NCI-H526 treated with DMSO at 0.1 percent for 48 hours (cell line): ENCODE measurements around the gene PHF20.
"Not testable (repeated sequence)": the region's sequence is repeated elsewhere in the genome, so short reads cannot be mapped to it uniquely, and the experiment has no call there.

Source experiments
- DNase-seq: peaks from one replicate; lab custom pipeline; 2025; lab: John Stamatoyannopoulos, UW

The PHF20 gene

GRCh38 chr20:35839904-35840303 is 68.1 kb downstream of the PHF20 start:
- DNase-seq = no peak

- DNase-seq = no peak
Measured at GRCh38 chr20:35840421-35840820, 68.6 kb downstream of the PHF20 start.

DNA sequence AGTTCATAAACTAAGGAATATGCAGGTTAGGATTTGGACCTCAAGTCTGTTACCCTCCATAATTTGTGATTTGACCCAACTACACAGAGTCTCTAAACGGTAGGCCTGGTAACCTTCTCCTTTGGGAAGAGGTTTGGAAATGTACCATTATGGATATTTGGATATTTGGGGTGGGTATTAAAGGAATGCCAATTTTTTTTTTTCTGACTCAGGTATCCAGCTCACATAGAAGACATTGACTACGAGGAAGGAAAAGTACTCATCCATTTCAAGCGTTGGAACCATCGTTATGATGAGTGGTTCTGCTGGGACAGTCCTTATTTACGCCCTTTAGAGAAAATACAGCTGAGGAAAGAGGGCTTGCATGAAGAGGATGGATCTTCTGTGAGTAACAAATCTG is 70.5 kb downstream of the PHF20 start:
- no peak for DNase-seq

GRCh38 chr20:35843894-35844293 is 72.1 kb downstream of the PHF20 start:
- not testable (repeated sequence) for DNase-seq

- no peak for DNase-seq
Measured at GRCh38 chr20:35845561-35845960, 73.7 kb downstream of the PHF20 start.

DNA sequence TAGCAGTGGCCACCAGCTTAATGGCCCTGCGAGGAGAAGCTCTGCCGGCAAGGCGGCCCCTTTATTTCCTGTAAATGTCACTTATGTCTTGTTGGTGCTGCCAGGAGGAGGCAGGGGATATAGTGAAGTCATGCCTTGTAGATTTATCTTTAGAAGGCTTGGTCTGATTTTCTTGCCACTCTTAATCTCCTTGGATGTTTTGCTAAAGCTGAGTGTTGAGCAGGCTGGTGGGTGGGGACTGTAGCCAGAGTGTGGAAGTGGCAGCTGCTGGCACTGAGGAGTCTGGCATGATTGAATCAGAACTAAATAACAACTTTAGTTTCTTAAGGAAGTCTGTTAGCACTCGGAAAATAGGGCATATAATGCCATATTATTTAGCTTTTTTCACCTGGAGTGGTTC is 77.9 kb downstream of the PHF20 start:
- DNase-seq = no peak

DNA sequence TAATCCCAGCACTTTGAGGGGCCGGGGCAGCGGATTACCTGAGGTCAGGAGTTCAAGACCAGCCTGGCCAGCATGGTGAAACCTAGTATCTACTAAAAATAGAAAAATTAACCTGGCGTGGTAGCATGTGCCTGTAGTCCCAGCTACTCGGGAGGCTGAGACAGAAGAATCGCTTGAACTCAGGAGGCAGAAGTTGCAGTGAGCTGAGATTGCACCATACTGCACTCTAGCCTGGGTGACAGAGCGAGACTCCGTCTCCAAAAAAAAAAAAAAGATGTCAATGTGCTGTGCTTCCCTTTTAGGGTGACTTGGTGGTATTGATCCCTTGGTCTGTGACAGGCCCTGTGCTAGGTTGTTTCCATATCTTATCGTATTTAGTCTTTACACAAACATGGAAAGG is 79.8 kb downstream of the PHF20 start:
- not testable (repeated sequence) for DNase-seq

GRCh38 chr20:35854713-35855348 is 83.0 kb downstream of the PHF20 start:
- DNase-seq = no peak

- not testable (repeated sequence) for DNase-seq
Measured at GRCh38 chr20:35855641-35856040, 83.8 kb downstream of the PHF20 start.

DNA sequence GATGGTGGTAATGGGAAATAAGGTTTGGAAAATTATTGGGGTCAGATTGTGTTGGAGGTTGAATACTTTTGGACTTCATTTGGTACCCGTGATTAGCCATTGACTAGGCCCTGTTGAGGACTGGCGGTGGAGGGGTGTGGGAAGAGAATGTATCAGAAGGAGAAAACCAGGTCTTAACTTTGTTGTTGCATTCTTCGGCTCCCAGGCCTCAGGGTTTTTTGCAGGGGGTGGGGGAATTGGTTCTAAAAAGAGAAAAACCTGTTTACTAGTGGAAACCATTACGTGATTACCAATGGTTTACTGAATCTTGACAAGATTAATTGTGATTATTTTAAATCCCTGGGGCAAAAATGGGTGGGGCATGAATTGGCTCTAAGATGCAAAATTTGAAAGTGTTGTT is 85.1 kb downstream of the PHF20 start:
- DNase-seq = no peak

GRCh38 chr20:35866418-35867202 is 94.8 kb downstream of the PHF20 start:
- DNase-seq = no peak

DNA sequence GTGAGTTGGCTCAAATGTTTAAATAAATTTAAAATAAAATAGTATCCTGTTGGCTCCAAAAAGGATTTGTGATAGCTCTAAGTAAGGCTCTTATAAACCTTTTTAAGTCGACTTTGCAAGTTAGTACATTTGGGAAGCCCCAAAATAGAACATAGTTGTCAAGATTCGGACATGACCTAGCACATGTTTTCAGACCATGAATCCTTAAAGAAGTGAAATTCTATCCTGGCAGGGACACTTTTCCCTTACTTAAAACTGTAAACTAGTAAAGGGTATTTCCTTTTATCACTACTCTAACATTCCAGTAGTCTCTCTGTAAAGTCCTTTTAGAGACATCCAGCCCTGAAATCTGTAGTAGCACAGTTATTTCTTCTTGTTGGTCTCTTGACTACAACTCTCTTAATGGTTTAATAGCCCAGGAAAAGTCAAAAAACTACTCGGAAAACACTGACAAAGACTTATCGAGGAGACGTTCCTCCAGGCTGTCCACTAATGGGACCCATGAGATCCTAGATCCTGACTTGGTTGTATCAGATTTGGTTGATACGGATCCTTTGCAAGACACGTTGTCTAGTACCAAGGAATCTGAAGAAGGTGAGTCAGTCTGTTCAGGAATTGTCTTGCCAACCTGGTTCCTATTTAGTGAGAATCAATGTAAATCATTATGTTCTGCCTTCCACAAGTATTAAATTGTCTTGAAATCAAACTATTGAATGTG is 98.9 kb downstream of the PHF20 start:
- no peak for DNase-seq

DNA sequence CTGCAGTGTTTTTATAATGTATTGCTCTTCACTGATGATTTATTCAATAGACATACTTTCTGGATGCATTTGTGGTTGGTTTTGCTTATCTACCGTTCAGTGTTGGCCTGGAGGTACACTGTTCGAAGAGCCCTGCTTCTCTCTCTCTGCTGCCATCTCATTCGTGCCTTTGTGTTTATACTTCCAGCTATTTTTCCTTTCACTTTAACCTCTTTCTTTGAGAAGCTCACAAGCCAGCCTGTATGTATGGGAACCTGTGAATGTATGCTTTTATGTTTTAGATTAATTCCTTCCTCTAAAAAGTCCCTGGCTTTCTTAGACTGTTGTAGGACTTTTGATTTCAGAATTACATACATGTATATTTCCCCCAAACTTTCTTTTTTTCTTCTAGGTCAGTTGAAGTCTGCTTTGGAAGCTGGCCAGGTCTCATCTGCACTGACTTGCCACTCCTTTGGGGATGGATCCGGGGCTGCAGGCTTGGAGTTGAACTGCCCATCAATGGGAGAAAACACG is 99.5 kb downstream of the PHF20 start:
- DNase-seq = no peak

DNA sequence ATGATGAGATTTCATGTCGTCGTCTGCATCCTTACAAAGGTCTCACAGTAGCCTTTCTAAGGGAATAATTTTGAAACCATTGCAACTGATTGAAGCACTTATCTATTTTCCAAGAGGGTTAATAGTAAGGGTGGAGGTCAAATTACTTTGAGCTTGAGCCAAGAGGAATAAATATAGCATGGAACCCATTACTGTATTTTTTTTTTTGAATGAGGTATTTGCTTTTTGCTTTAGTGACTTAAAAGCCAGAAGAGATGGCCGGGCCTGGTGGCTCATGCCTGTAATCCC is 104.2 kb downstream of the PHF20 start:
- no peak for DNase-seq

DNA sequence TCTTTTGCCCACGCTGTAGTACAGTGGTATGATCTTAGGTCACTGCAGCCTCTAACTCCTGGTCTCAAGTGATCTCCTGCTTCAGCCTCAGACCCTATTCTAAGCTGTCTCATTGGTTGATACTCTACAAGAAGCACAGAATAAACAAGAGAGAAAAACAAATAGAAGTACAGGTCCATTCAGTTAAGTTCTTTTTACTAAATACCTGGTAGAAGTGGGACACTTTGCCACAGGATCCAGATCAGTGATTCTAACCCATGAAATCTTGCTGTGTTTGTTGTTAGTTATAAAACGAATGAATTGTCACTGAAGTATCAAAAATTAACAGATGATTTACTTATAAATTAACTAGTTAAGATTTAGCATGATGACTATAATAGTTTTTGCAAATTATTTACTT is 105.8 kb downstream of the PHF20 start:
- no peak for DNase-seq

GRCh38 chr20:35878113-35878625 is 106.4 kb downstream of the PHF20 start:
- no peak for DNase-seq

DNA sequence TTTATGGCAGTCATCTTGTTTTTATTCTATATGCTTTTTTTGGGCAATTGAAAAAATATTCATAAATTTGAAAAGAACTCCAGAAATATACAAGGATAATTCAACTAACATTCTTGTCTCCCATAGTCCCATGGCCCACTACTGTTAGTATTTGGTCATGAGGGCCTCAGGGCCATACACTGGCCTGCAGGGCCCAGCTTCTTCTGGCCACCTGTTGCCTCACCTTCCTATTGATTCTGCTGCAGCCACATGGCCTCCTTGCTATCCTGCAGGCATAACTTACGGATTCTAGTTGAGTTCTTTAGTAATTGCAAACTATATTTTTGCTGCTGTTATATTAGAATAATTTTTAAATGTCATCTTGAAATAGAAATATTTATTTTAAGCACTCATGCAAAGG is 109.9 kb downstream of the PHF20 start:
- no peak for DNase-seq

DNA sequence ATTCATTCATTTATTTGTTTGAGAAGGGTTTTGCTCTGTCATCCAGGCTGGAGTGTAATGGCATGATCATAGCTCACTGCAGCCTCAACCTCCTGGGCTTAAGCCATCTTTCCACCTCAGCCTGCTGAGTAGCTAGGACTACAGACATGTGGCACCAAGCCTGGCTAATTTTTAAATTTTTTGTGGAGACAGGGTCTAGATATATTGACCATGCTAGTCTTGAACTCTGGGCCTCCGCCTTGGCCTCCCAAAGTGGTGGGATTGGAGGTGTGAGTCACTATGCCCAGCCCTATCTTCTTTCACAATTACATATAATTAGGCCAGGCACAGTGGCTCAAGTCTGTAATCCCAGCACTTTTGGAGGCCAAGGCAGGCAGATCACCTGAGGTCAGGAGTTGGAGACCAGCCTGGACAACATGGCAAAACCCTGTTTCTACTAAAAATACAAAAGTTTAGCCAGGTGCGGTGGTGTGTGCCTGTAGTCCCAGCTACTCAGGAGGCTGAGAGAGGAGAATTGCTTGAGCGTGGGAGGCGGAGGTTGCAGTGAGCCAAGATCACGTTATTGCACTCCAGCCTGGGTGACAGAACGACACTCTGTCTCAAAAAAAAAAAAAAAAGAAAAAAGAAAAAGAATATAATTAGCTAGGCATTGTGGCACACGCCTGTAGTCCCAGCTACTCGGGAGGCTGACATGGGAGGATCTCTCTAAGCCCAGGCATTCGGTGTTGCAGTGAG is 110.8 kb downstream of the PHF20 start:
- DNase-seq = not testable (repeated sequence)

DNA sequence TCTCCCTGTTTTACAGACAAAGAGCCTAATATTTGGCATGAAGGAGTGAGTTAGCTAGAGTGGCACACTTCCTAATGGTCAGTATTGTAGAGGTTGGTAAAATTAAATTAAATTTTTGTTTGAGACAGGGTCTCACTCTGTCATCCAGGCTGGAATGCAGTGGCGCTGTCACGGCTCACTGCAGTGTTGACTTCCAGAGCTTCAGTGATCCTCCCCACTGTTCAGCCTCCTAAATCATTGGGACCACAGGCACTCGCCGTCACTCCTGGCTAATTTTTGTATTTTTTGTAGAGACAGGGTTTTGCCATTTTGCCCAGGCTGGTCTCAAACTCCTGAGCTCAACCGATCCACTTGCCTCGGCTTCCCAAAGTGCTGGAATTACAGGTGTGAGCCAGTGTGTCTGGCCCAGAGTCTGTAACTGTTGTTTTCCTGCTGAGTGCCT is 111.5 kb downstream of the PHF20 start:
- DNase-seq = no peak

DNA sequence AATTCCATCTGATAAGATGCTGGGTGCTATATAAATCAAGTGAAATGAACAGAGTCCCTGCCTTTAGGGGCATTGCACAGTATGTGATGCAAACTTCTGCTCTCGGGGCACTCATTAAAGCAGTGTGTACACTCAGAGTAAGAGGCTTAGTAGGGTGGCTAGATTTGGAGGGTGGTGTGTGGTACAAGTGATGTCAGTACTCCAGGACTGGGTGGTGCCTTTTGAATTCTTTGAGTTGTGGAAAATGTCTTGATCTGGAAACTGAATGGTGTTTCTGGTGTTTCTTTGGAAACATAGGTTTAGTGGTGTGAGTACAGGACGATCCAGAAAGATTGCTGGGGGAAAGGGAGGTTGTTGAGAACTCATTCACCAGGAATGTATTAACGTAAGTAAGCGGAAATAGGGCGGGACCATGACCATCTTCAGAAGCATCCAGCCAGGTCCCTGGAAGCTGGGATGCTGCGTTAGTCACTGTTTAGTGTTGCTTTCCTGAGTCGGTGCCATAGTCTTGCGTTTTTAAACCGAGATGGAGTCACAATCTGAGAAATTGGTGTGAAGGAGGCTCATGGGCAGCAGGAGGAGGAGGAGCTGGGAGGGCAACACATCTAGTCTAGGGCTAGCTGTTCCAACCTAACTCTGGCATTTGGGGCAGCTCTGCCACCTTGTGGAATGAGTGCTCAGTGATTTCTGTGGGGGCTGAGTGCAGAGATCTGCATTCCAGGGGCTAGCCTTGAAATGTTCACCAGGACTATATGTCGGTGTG is 112.1 kb downstream of the PHF20 start:
- peak; percentile 16 for DNase-seq

- no peak for DNase-seq
Measured at GRCh38 chr20:35884541-35884865, 112.7 kb downstream of the PHF20 start.
